Liver (tissue), 9 donors: ENCODE results near the gene TP53I13. TPM values are rescaled to one million over a fixed set of nuclear protein-coding genes. Genes with fewer than 3 reads are reported as not detected.

ENCODE experiments used
- DNase-seq: peaks from one replicate; pipeline ENCODE4 v3.0.0-alpha.2; 2017; ENCODE audit warnings: low spot score
- H3K27ac ChIP-seq, 2 donors: one replicate each; pipeline ENCODE4 v1.7.0; 2013; ENCODE audit warnings: inconsistent platforms in 2 of 2, low read length in 2 of 2, control low read depth in 1 of 2, low read depth in 1 of 2, mild to moderate bottlenecking in 1 of 2
- H3K27me3 ChIP-seq, 4 donors: one replicate each; pipeline versions ENCODE4 v1.6.1 to v1.7.0; 2013; ENCODE audit warnings: low read length in 3 of 4, inconsistent platforms in 1 of 4, mild to moderate bottlenecking in 1 of 4, moderate library complexity in 1 of 4; ENCODE audit not compliant: control insufficient read depth in 4 of 4, insufficient read depth in 4 of 4
- H3K36me3 ChIP-seq, 4 donors: one replicate each; pipeline versions ENCODE4 v1.6.1 to v1.7.0; 2013; ENCODE audit warnings: low read length in 3 of 4, mild to moderate bottlenecking in 3 of 4, low read depth in 1 of 4, moderate library complexity in 1 of 4; ENCODE audit not compliant: control insufficient read depth in 4 of 4, insufficient read depth in 3 of 4
- H3K4me1 ChIP-seq, 4 donors: one replicate each; pipeline versions ENCODE4 v1.6.1 to v1.7.0; 2013; ENCODE audit warnings: low read length in 3 of 4, mild to moderate bottlenecking in 3 of 4, moderate library complexity in 1 of 4; ENCODE audit not compliant: control insufficient read depth in 4 of 4, insufficient read depth in 4 of 4
- H3K4me3 ChIP-seq, 3 donors: one replicate each; pipeline versions ENCODE4 v1.6.1 to v1.7.0; 2013; ENCODE audit warnings: low read length in 3 of 3, control low read depth in 1 of 3, low read depth in 1 of 3, mild to moderate bottlenecking in 1 of 3
- H3K9ac ChIP-seq, 2 donors: one replicate each; pipeline ENCODE4 v1.7.0; 2013; ENCODE audit warnings: low read length in 2 of 2, mild to moderate bottlenecking in 2 of 2, moderate library complexity in 2 of 2, control low read depth in 1 of 2, low read depth in 1 of 2
- H3K9me3 ChIP-seq, 4 donors: one replicate each; pipeline versions ENCODE4 v1.6.1 to v1.7.0; 2013; ENCODE audit warnings: low read length in 3 of 4; ENCODE audit not compliant: control insufficient read depth in 4 of 4
- ATF3 ChIP-seq: IDR thresholded peaks from 2 replicates; pipeline ENCODE4 v1.6.1; 2016; ENCODE audit warnings: antibody characterized with exemption
- CTCF ChIP-seq: fragments of 150-350 bp; IDR thresholded peaks from 2 replicates; pipeline ENCODE4 v1.5.1; 2017; ENCODE audit warnings: improper control_type of control experiment, low read depth, low read length; ENCODE audit not compliant: missing input control
- EGR1 ChIP-seq, 2 donors: IDR thresholded peaks; 2 replicates each; pipeline ENCODE4 v1.6.1; 2016 to 2018; ENCODE audit warnings: antibody characterized with exemption in 2 of 2, low read depth in 2 of 2
- FOXA2 ChIP-seq: IDR thresholded peaks from 2 replicates; pipeline ENCODE4 v1.6.1; 2016; ENCODE audit warnings: antibody characterized with exemption
- GABPA ChIP-seq, 2 donors: IDR thresholded peaks in 1 of 2; conservative IDR thresholded peaks in 1 of 2; 2 replicates each; pipeline ENCODE4 v1.6.1; 2016; ENCODE audit warnings: antibody characterized with exemption in 2 of 2, mild to moderate bottlenecking in 1 of 2, moderate library complexity in 1 of 2
- HNF4G ChIP-seq: IDR thresholded peaks from 2 replicates; pipeline ENCODE4 v1.6.1; 2016; ENCODE audit warnings: antibody characterized with exemption
- MAX ChIP-seq: IDR thresholded peaks from 2 replicates; pipeline ENCODE4 v1.6.1; 2016; ENCODE audit warnings: antibody characterized with exemption
- NR2F2 ChIP-seq: IDR thresholded peaks from 2 replicates; pipeline ENCODE4 v1.6.1; 2016; ENCODE audit warnings: antibody characterized with exemption
- REST ChIP-seq: IDR thresholded peaks from 2 replicates; pipeline ENCODE4 v1.6.1; 2016; ENCODE audit warnings: antibody characterized with exemption, mild to moderate bottlenecking
- RXRA ChIP-seq, 2 donors: IDR thresholded peaks; 2 replicates each; pipeline ENCODE4 v1.6.1; 2017 to 2018; ENCODE audit warnings: antibody characterized with exemption in 2 of 2, mild to moderate bottlenecking in 1 of 2
- TAF1 ChIP-seq: conservative IDR thresholded peaks from 2 replicates; pipeline ENCODE4 v1.6.1; 2016; ENCODE audit warnings: antibody characterized with exemption, mild to moderate bottlenecking
- YY1 ChIP-seq: IDR thresholded peaks from 2 replicates; pipeline ENCODE4 v1.6.1; 2016; ENCODE audit warnings: antibody characterized with exemption, mild to moderate bottlenecking
- ZBTB33 ChIP-seq: IDR thresholded peaks from 2 replicates; pipeline ENCODE4 v1.6.1; 2016; ENCODE audit warnings: antibody characterized with exemption
- WGBS: extraction: QIAGEN DNeasy Blood & Tissue Kit; methylation state at CpG from one replicate; pipeline ENCODE4 v1.1.7; 2013; 5-methylcytosine and 5-hydroxymethylcytosine counted together
- polyA plus RNA-seq, 2 donors: library from polyadenylated mRNA; stranded (reverse) in 1 of 2; unstranded in 1 of 2; fragments of 200-250 nt in 1 of 2; fragments of >200 nt in 1 of 2; fragmentation: Nextera tagmentation in 1 of 2; extraction: Ambion mirVana in 1 of 2; gene quantifications; one replicate each; pipeline versions ENCODE4 v1.2.1 to v1.2.3, GENCODE V29; 2013 to 2015
- total RNA-seq, 2 donors: library from RNA; depleted of rRNA; stranded (reverse); fragments of >200 nt; gene quantifications; one replicate each; pipeline ENCODE4 v1.2.3, GENCODE V29; 2014
- donor health status: healthy.
- donor health status: healthy.
- donor health status: healthy.
- donor health status: healthy.
- donor health status: healthy.

The TP53I13 gene
- total and polyA plus RNA-seq, 4 donors: 12.2 to 42.6 (median 24.5) TPM

- Histone ChIP-seq H3K4me3 (no peak overlapping the region), H3K9me3 (no peaks in the 10 kb centered on the region), H3K36me3 (peaks cover 0 to 21% (median 6%) of the 10 kb centered on the region in 4 donors), H3K4me1 (peaks cover 21 to 46% (median 36%) of the 10 kb centered on the region in 4 donors), H3K9ac (no peak overlapping the region), H3K27me3 (no peaks in the 10 kb centered on the region), H3K27ac (no peak overlapping the region)
- DNase-seq: no peak
- TF ChIP-seq NR2F2 (no peak), HNF4G (no peak), EGR1 (IDR thresholded peaks at IDR 0.05; ENCODE audit: low read depth in 2 of 2) (no peak), GABPA (IDR thresholded peaks at IDR 0.05 in 1 of 2, conservative IDR thresholded peaks at IDR 0.05 in 1 of 2) (no peak), CTCF (no peak), REST (no peak), FOXA2 (no peak), TAF1 (no peak), YY1 (no peak), MAX (no peak), RXRA (IDR thresholded peaks at IDR 0.05) (no peak), ATF3 (no peak), ZBTB33 (no peak)
- 95% methylated on average over 28 of the region's 28 CpGs for WGBS
Observed at GRCh38 chr17:29575511-29576213, 7.2 kb downstream of the TP53I13 start.
